Measurements from ENCODE around the gene TNFRSF17. TPM values are rescaled to one million over a fixed set of nuclear protein-coding genes. Genes with fewer than 3 reads are reported as not detected.

The TNFRSF17 gene
- total and polyA plus RNA-seq, 10 of the 15 experiments (the other 5 are each of a cell fraction or from before 2014, with no cell fraction given) = 106 to 461 (median 179) TPM

GRCh38 chr16:11966173-11966572, 1.2 kb downstream of the TNFRSF17 start (continued):
- TF ChIP-seq ZNF592 (IDR thresholded peaks at IDR 0.05) (no peak), HDAC6 (IDR thresholded peaks at IDR 0.05; ENCODE audit: unreplicated experiment) (no peak), NFXL1 (IDR thresholded peaks at IDR 0.05; ENCODE audit: borderline replicate concordance) (no peak), CREM (IDR thresholded peaks at IDR 0.05; ENCODE audit: low read depth) (peak; percentile 83; the same call in 1 of the 2 replicates), RB1 (IDR thresholded peaks at IDR 0.05; ENCODE audit: borderline replicate concordance) (no peak), TCF12 (IDR thresholded peaks at IDR 0.05; ENCODE audit: low read depth, low read length) (0 out of 2 replicates have a peak, but pooled peaks have one; percentile 47), RELB (IDR thresholded peaks at IDR 0.05; ENCODE audit: low read depth) (peak; percentile 60), KLF5 (IDR thresholded peaks at IDR 0.05; ENCODE audit: partially characterized antibody) (no peak), JUND (IDR thresholded peaks at IDR 0.05; ENCODE audit: low read depth, low read length) (no peak), STAT1 (conservative IDR thresholded peaks at IDR 0.05) (no peak), SREBF1 (IDR thresholded peaks at IDR 0.05; ENCODE audit: low read length) (no peak), RELA (IDR thresholded peaks at IDR 0.05; ENCODE audit: borderline replicate concordance, partially characterized antibody) (no peak), MYB (IDR thresholded peaks at IDR 0.05; ENCODE audit: borderline replicate concordance, low read depth, low read length) (no peak), POU2F2 (IDR thresholded peaks at IDR 0.05; ENCODE audit: borderline replicate concordance, low read depth, low read length) (0 out of 3 replicates have a peak, but pooled peaks have one; percentile 24), ZNF687 (IDR thresholded peaks at IDR 0.05) (peak; percentile 86), ELK1 (IDR thresholded peaks at IDR 0.05; ENCODE audit: low read depth, low read length) (no peak), SMAD1 (IDR thresholded peaks at IDR 0.05; ENCODE audit: low read depth, partially characterized antibody) (no peak), FOXK2 (IDR thresholded peaks at IDR 0.05) (no peak), IRF3 (IDR thresholded peaks at IDR 0.05) (no peak), PAX8 (IDR thresholded peaks at IDR 0.05) (peak; percentile 45; the same call in 1 of the 2 replicates)
